NOMO-1 treated with DMSO at 0.1 percent for 48 hours (cell line): ENCODE results near the gene BICRA.
A peak's percentile ranks its signal among the peaks of the same experiment; 100 is the strongest.

ENCODE experiments used
- DNase-seq: peaks from one replicate; lab custom pipeline; 2025; ENCODE audit not compliant: unreplicated experiment; lab: John Stamatoyannopoulos, UW

The BICRA gene

GRCh38 chr19:47686679-47687450, 77.9 kb downstream of the BICRA start:
- DNase-seq, result no peak

- DNase-seq, result no peak
These were observed 79.0 kb downstream of the BICRA start for GRCh38 chr19:47687906-47688305.

DNA sequence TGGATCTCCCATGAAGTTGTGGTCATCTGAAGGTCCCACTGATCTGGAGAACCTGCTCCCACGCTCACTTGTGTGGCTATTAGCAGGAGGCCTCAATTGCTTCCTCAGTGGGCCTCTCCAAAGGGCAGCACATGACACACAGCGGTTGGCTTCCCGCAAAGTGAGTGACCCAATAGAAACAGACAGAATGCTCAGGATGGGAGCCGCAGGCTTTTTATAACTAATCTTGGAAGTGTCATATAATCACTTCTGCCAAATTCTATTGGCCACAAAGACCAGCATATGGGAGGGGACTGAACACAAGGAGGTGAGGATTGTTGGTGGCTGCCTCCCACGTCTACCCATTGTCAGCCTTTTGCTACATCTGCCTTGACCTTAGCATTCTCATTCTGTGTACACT, 82.2 kb downstream of the BICRA start:
- no peak for DNase-seq

DNA sequence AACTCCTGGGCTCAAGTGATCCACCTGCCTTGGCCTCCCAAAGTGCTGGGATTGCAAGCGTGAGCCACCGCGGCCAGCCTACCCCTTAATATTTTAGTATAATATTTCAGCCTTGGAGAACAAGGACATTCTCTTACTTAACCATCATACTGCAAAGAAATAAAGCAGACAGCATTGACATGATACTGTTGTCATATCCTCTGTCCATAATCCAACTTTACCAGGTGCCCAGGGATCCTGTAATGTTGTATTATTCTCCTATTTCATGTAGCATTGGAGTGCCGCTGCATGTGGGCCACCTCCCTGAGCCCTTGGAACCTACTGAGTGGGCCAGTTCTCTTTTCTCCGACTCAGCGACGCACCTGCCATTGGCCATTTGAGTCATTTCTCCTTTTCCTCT, 82.8 kb downstream of the BICRA start:
- no peak for DNase-seq

- DNase-seq, result no peak
These were observed 84.6 kb downstream of the BICRA start for GRCh38 chr19:47693489-47693888.

DNA sequence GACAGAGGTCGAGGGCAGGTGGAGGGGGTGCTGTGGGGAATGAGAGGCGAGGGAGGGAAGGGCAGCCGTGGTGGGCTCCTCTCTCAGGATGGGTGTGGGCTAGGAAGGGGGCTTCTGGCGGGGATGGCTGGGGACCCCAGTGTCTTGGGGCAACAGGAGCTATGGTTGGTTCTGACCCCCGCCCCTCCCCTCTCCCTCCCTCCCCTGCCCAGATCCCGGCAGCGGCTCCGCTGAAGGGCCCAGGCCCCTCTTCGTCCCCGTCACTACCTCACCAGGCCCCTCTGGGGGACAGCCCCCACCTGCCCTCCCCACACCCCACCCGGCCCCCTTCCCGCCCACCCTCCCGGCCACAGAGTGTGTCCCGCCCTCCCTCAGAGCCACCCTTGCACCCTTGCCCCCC, 85.0 kb downstream of the BICRA start:
- DNase-seq, result no peak

GRCh38 chr19:47694466-47695273, 85.7 kb downstream of the BICRA start:
- DNase-seq, result no peak

DNA sequence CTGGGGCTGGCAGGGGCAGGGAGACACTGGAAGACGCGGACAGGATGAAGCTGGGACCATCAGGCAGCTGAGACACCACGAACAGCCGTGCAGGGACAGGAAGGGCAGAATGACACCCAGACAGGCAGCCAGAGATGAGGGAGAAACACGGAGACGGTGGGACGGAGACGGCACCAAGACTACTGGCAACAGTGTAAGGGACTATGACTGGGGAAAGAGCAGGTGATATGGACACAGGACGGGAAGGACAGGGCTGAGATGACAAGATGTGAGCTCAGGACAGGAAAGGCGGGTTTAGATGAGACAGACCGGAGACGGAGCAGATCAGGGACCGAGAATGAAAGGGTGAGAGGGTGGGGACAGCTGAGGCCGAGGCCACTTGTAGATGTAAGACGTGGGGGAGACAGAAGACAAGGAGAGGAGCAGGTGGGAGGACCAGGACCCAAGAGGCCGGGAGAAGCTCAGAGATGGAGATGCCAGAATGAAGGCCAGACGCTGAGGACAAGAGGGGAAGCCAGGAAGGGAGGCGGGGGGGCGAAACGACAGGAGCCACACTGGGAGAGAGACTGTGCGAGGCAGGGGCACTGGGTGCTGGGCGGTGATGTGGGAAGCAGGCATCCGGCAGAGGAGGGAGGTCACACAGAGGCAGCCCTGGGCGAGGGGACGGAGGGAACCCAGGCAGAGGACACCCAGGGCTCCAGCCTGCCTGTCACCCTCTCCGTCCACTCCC, 86.8 kb downstream of the BICRA start:
- DNase-seq, result no peak

DNA sequence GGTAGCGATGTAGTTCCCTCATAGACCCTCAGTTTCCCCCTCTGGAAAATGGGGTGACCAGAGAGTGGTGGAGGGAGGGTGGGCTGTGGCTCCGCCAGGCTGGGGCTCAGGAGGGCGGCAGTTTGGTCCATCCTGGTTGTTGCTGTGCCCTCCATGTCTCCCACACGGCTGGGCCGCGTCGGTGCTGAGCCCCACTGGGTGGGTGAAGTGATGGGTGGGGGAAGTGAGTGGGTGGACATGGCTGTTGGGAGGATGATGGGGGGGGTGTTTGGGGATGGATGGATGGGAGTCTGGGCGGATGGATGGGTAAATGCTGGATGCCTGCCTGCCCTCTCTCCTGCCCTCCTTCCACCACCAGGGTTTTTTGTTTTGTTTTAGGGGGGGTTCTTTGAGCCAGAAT, 87.7 kb downstream of the BICRA start:
- DNase-seq, result no peak

DNA sequence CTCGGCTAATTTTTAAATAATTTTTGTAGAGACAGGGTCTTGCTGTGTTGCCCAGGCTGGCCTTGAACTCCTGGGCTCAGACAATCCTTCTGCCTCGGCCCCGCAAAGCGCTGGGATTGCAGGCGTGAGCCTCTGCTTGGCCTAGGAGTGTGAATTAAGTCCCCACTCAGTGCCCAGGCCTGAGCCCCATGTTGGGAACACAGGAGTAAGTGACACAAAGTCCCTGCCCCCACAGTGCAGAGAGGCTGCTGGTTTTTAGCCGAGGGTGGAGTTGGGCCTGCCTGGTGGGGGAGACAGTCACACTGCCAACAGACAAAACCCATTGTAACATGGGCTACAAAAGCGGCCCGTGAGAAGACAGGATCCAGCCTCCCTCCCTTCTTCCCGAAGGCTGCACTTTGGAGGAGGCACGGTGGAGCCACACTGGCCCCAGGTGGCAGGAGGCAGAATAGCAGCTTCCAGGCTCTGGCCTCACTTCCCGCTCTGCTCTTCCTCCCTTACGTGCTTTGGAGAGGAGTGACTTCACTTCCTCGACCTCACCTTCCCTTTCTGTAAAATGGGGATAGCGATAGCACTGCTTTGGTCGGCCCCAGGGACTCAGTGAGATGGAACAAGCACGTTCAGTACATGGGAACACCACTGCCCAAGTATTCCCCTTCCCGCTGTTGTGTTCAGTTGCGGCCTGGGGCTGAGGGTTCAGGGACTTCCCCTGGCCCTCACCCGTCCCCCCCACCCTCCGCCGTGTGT, 89.1 kb downstream of the BICRA start:
- DNase-seq, result peak; percentile 70

- no peak for DNase-seq
These were observed 89.9 kb downstream of the BICRA start for GRCh38 chr19:47698631-47699359.

GRCh38 chr19:47699360-47699917, 90.5 kb downstream of the BICRA start:
- peak; percentile 17 for DNase-seq

DNA sequence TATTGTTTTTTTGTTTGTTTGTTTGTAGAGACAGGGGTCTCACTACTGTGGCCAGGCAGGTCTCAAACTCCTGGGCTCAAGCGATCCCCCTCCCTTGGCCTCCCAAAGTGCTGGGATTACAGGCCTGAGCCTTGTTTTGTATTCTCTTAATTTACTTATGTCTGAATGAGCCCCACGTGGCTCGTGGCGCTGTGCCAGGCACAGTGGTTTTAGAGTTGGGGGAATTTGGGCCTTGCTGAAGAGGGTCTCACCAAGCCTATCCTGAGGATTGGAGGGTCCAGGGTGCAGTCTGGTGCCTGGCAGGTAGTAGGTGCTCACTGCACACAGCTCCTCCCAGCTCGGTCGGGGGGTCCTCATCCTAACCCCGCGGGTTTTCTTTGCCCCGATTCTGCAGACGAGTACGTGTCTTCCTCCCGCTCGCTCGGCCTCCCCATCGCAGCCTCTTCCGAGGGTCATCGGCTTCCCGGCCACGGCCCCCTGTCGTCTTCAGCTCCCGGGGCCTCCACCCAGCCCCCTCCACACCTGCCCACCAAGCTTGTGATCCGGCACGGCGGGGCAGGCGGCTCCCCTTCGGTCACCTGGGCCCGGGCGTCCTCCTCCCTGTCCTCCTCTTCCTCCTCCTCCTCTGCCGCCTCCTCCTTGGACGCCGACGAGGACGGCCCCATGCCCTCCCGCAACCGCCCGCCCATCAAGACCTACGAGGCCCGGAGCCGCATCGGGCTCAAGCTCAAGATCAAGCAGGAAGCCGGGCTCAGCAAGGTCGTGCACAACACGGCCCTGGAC, 92.2 kb downstream of the BICRA start:
- DNase-seq, result no peak

- DNase-seq, result no peak
These were observed 93.0 kb downstream of the BICRA start for GRCh38 chr19:47701717-47702552.

DNA sequence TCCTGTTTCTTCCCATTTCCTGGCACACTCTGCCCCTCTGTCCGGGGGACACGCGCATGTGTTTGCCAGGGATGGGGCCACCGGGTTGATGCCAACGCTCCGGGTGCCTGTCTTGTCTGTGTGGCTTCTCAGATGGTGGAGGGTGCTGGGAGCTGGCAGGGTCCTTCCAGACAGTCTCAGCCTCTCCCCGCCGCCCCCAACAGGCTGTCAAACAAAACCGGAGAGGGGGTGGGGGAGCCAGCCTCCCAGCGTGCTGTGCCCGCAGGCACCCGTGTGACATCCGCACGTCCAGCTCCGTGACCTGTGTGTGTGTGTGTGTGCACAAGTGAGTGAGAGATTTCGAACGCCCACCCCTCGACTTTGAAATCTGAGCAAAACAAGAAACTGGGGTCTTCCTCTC, 93.7 kb downstream of the BICRA start:
- no peak for DNase-seq

DNA sequence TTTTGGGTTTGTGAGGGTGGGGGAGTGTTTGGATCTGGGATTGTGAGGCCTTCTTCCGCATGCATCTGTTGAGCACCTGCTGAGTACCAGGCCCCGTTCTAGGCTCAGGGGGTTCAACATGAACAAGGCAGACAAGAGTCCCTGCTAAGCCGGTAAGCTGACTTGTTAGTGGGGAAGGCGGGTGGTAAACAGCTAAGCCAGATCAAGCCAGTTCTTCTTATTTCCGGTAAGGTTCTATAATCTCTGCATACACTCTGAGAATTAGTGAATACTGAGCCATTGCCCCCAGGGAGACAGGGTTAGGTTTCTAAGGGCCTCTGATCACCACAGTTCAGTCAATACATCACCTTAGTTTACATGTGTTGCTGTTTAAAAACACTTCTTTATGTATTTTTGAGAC, 94.4 kb downstream of the BICRA start:
- no peak for DNase-seq

GRCh38 chr19:47704024-47704423, 95.1 kb downstream of the BICRA start:
- DNase-seq, result no peak

- no peak for DNase-seq
These were observed 95.7 kb downstream of the BICRA start for GRCh38 chr19:47704656-47705055.
